HEK293T (cell line): ENCODE results near the gene ASNSD1.

Experiments
- BHLHE40 ChIP-seq: fragments of 450-650 bp; IDR thresholded peaks from 2 replicates; pipeline ENCODE4 v1.6.1; 2016; ENCODE audit warnings: mild to moderate bottlenecking, moderate library complexity, borderline replicate concordance
- CTBP1 ChIP-seq: fragments of 450-650 bp; IDR thresholded peaks from 2 replicates; pipeline ENCODE4 v1.6.1; 2016; ENCODE audit warnings: borderline replicate concordance
- FOXA1 ChIP-seq: fragments of 450-650 bp; IDR thresholded peaks from 2 replicates; pipeline ENCODE4 v1.6.1; 2016; ENCODE audit warnings: mild to moderate bottlenecking
- FOXK2 ChIP-seq: fragments of 450-650 bp; IDR thresholded peaks from 2 replicates; pipeline ENCODE4 v1.6.1; 2016; ENCODE audit warnings: mild to moderate bottlenecking
- PKNOX1 ChIP-seq: fragments of 450-650 bp; IDR thresholded peaks from 2 replicates; pipeline ENCODE4 v1.6.1; 2016
- SP1 ChIP-seq: fragments of 450-650 bp; IDR thresholded peaks from 2 replicates; pipeline ENCODE4 v1.6.1; 2017
- TARDBP ChIP-seq: fragments of 450-650 bp; IDR thresholded peaks from 2 replicates; pipeline ENCODE4 v1.6.1; 2016

GRCh38 chr2:189657867-189658266, 3.4 kb upstream of the ASNSD1 start:
- TF ChIP-seq TARDBP (no peak), SP1 (no peak), FOXA1 (no peak), PKNOX1 (no peak), FOXK2 (no peak), BHLHE40 (no peak), CTBP1 (no peak)
